ENCODE data around the gene PTPN2. TPM values are rescaled to one million over a fixed set of nuclear protein-coding genes. Genes with fewer than 3 reads are reported as not detected.

The PTPN2 gene
- total and polyA plus RNA-seq, 4 donors, result 47.8 to 79.9 (median 64.3) TPM

GRCh38 chr18:12895014-12895413 lies 11.0 kb upstream of the PTPN2 start:
- Histone ChIP-seq H3K4me1 (ENCODE audit: control insufficient read depth in 5 of 5, insufficient read depth in 5 of 5, low read length in 5 of 5) (no peaks in the 10 kb centered on the region), H3K27me3 (ENCODE audit: control insufficient read depth in 3 of 3, insufficient read depth in 3 of 3, low read length in 2 of 3) (peaks cover 0 to 32% (median 8%) of the 10 kb centered on the region in 3 donors), H3K4me3 (no peak overlapping the region), H3K9ac (ENCODE audit: insufficient read depth in 1 of 2, low read length in 2 of 2) (no peak overlapping the region), H3K27ac (ENCODE audit: low read depth in 1 of 2, low read length in 1 of 2) (no peak overlapping the region), H3K9me3 (ENCODE audit: control insufficient read depth in 4 of 4, insufficient read depth in 3 of 4, low read length in 3 of 4) (peaks cover 0 to 2% (median 0%) of the 10 kb centered on the region in 4 donors), H3K36me3 (ENCODE audit: control insufficient read depth in 4 of 4, insufficient read depth in 4 of 4, low read length in 4 of 4) (no peaks in the 10 kb centered on the region)
- 79 to 95% methylated on average over 1 of the region's 1 CpG for WGBS, 2 donors
- ATAC-seq (ENCODE audit: insufficient read depth, low FRiP score) (no peak), DNase-seq (no peak)
- no peak for TF ChIP-seq CTCF (IDR thresholded peaks at IDR 0.05; ENCODE audit: control extremely low read depth, extremely low read depth)

GRCh38 chr18:12891561-12891960 lies 7.5 kb upstream of the PTPN2 start:
- ATAC-seq (ENCODE audit: insufficient read depth, low FRiP score), result no peak
- TF ChIP-seq CTCF (IDR thresholded peaks at IDR 0.05; ENCODE audit: control extremely low read depth, extremely low read depth), result no peak
- 92 to 95% methylated on average over 6 of the region's 6 CpGs for WGBS, 2 donors

GRCh38 chr18:12890964-12891363 lies 6.9 kb upstream of the PTPN2 start:
- no peaks in the 10 kb centered on the region for H3K36me3 ChIP-seq (ENCODE audit: control insufficient read depth in 4 of 4, insufficient read depth in 4 of 4, low read length in 4 of 4)
- no peak for TF ChIP-seq CTCF (IDR thresholded peaks at IDR 0.05; ENCODE audit: control extremely low read depth, extremely low read depth)
- DNase-seq (no peak), ATAC-seq (ENCODE audit: insufficient read depth, low FRiP score) (no peak)
- H3K4me3 ChIP-seq, result no peak overlapping the region
- H3K4me1 ChIP-seq (ENCODE audit: control insufficient read depth in 5 of 5, insufficient read depth in 5 of 5, low read length in 5 of 5), result no peaks in the 10 kb centered on the region
- H3K9me3 ChIP-seq (ENCODE audit: control insufficient read depth in 4 of 4, insufficient read depth in 3 of 4, low read length in 3 of 4), result peaks cover 0 to 2% (median 0%) of the 10 kb centered on the region in 4 donors
- peaks cover 0 to 7% (median 5%) of the 10 kb centered on the region in 3 donors for H3K27me3 ChIP-seq (ENCODE audit: control insufficient read depth in 3 of 3, insufficient read depth in 3 of 3, low read length in 2 of 3)
- no peak overlapping the region for H3K27ac ChIP-seq (ENCODE audit: low read depth in 1 of 2, low read length in 1 of 2)
- H3K9ac ChIP-seq (ENCODE audit: insufficient read depth in 1 of 2, low read length in 2 of 2), result no peak overlapping the region
- 94 to 95% methylated on average over 3 of the region's 3 CpGs for WGBS, 2 donors

More at GRCh38 chr18:12891561-12891960, 7.5 kb upstream of the PTPN2 start:
- no peak overlapping the region for H3K27ac ChIP-seq (ENCODE audit: low read depth in 1 of 2, low read length in 1 of 2)
- peaks cover 0 to 10% (median 6%) of the 10 kb centered on the region in 3 donors for H3K27me3 ChIP-seq (ENCODE audit: control insufficient read depth in 3 of 3, insufficient read depth in 3 of 3, low read length in 2 of 3)
- DNase-seq, result no peak
- H3K4me3 ChIP-seq, result no peak overlapping the region
- H3K36me3 ChIP-seq (ENCODE audit: control insufficient read depth in 4 of 4, insufficient read depth in 4 of 4, low read length in 4 of 4), result no peaks in the 10 kb centered on the region
- H3K4me1 ChIP-seq (ENCODE audit: control insufficient read depth in 5 of 5, insufficient read depth in 5 of 5, low read length in 5 of 5), result no peaks in the 10 kb centered on the region
- H3K9me3 ChIP-seq (ENCODE audit: control insufficient read depth in 4 of 4, insufficient read depth in 3 of 4, low read length in 3 of 4), result peaks cover 0 to 2% (median 0%) of the 10 kb centered on the region in 4 donors
- H3K9ac ChIP-seq (ENCODE audit: insufficient read depth in 1 of 2, low read length in 2 of 2), result no peak overlapping the region
